Measurements from ENCODE around the gene THAP10. TPM values are rescaled to one million over a fixed set of nuclear protein-coding genes. Genes with fewer than 3 reads are reported as not detected.
"Not testable (repeated sequence)": the region's sequence is repeated elsewhere in the genome, so short reads cannot be mapped to it uniquely, and the experiment has no call there.

THAP10 gene
- total RNA-seq = under 1 TPM; 0.19 to 0.59 TPM

DNA sequence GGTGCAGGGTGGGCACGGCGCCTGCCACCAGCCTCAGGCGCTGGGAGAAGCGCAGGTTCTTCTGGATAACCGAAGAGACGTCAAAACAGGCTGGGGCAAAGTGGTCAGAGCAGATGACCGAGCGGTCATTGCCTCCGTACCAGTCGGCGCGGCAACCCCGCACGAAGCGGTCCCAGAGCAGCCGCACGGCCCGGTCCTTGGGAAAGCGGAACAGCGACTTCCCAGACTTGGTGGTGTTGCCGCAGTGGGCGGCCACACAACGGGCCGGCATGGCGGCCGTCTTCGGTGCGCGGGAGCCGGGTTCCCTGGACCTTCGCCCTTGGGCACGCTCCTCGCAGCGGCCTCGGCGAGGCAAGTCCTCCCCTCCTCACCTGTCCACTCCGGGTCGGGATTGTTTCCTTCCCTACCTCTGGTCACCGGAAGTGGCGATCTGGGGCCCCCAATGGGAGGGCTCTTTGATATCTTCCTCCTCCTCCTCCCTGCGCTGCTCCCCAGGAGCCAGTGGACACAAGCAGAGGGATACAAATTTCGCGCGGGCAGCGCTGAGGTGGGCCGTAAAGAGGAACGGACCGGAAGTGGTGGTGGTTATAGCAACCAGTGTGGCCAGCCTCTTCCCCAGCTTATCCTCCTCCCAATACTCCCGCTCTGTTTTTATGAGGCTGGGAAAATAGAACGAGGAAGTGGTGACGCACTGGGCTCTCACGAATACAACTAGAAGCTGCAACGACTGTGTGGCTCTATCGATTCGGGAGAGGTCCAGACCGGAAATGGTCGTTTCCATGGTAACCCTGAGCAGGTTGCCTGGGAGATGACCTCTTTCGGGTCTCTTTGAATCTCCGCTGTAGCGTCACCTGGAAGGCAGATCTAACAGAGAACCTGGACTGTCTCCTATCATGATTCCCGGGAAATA, at the start of gene THAP10, which contains the start of gene LRRC49:
Gene THAP10, minus strand, starts transcription at position 432 of the 910 bp plus-strand sequence. Its CDS starts 161 bp downstream, at position 271.
Gene LRRC49, plus strand, starts transcription at position 825 of the 910 bp plus-strand sequence. Its CDS starts 69 bp downstream, at position 894.
- Mint-ChIP-seq H3K36me3 (no peaks in the 10 kb centered on the region), H3K27me3 (peaks cover 26 to 32% of the 10 kb centered on the region in 2 donors), H3K4me3 (peak within 1 kb of the TSS; percentile 91), H3K9me3 (no peaks in the 10 kb centered on the region), H3K27ac (peak within 1 kb of the TSS; percentile 69 to 78), H3K4me1 (ENCODE audit: low read depth in 2 of 2) (peaks cover 15 to 17% of the 10 kb centered on the region in 2 donors)
- DNase-seq (ENCODE audit: low spot score) (peak; percentile 65), ATAC-seq (peak; percentile 82 to 83)

GRCh38 chr15:70936326-70936725, 44.1 kb upstream of the THAP10 start:
- Mint-ChIP-seq H3K36me3 (no peaks in the 10 kb centered on the region), H3K4me3 (no peak overlapping the region), H3K4me1 (ENCODE audit: low read depth in 2 of 2) (no peaks in the 10 kb centered on the region), H3K27ac (no peak overlapping the region), H3K27me3 (peaks cover 17 to 24% of the 10 kb centered on the region in 2 donors), H3K9me3 (no peaks in the 10 kb centered on the region)
- ATAC-seq (no peak), DNase-seq (ENCODE audit: low spot score) (no peak)

GRCh38 chr15:70935631-70936030, 43.4 kb upstream of the THAP10 start:
- Mint-ChIP-seq H3K9me3 (no peaks in the 10 kb centered on the region), H3K27ac (no peak overlapping the region), H3K27me3 (peaks cover 20 to 31% of the 10 kb centered on the region in 2 donors), H3K36me3 (peaks cover 4% of the 10 kb centered on the region), H3K4me3 (no peak overlapping the region), H3K4me1 (ENCODE audit: low read depth in 2 of 2) (no peaks in the 10 kb centered on the region)
- ATAC-seq = no peak
- no peak for DNase-seq (ENCODE audit: low spot score)

GRCh38 chr15:70933411-70933810, 41.2 kb upstream of the THAP10 start:
- ATAC-seq = no peak
- no peaks in the 10 kb centered on the region for H3K4me1 Mint-ChIP-seq (ENCODE audit: low read depth in 2 of 2)

DNA sequence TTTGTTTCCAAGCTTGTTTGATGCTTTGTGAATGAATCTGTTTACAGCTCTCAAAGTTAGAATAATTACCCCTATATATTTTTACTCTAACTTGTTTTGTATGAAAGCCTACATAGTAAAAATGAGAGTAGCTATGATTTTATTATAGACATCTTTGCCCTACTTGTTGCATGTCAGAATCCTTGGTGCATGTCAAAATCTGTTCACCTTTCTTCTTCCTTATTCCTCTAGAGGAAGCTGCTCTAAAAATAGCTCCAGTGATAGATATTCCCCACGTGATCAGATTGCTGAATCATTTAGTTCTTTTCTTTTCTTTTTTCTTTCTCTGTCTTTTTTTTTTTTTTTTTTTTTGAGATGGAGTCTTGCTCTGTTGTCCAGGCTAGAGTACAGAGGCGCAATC, 40.2 kb upstream of the THAP10 start:
- ATAC-seq = no peak

More at GRCh38 chr15:70933411-70933810, 41.2 kb upstream of the THAP10 start:
- Mint-ChIP-seq H3K36me3 (peaks cover 4% of the 10 kb centered on the region), H3K27ac (no peak overlapping the region), H3K9me3 (no peaks in the 10 kb centered on the region), H3K27me3 (peaks cover 30 to 45% of the 10 kb centered on the region in 2 donors), H3K4me3 (no peak overlapping the region)
- no peak for DNase-seq (ENCODE audit: low spot score)

GRCh38 chr15:70931821-70932220, 39.6 kb upstream of the THAP10 start:
- no peaks in the 10 kb centered on the region for H3K4me1 Mint-ChIP-seq (ENCODE audit: low read depth in 2 of 2)

More for the DNA sequence above, 40.2 kb upstream of the THAP10 start:
- Mint-ChIP-seq H3K4me3 (no peak overlapping the region), H3K4me1 (ENCODE audit: low read depth in 2 of 2) (no peaks in the 10 kb centered on the region), H3K36me3 (peaks cover 4% of the 10 kb centered on the region), H3K27ac (no peak overlapping the region), H3K9me3 (no peaks in the 10 kb centered on the region), H3K27me3 (peaks cover 33 to 45% of the 10 kb centered on the region in 2 donors)
- DNase-seq (ENCODE audit: low spot score) = no peak

GRCh38 chr15:70926914-70927313, 34.7 kb upstream of the THAP10 start:
- not testable (repeated sequence) for H3K9me3 Mint-ChIP-seq, ATAC-seq

More at GRCh38 chr15:70931821-70932220, 39.6 kb upstream of the THAP10 start:
- H3K36me3 Mint-ChIP-seq = peaks cover 4% of the 10 kb centered on the region
- H3K27me3 Mint-ChIP-seq = peaks cover 33 to 43% of the 10 kb centered on the region in 2 donors
- ATAC-seq (no peak), DNase-seq (ENCODE audit: low spot score) (no peak)
- no peak overlapping the region for H3K27ac Mint-ChIP-seq
- H3K4me3 Mint-ChIP-seq = no peak overlapping the region
- no peaks in the 10 kb centered on the region for H3K9me3 Mint-ChIP-seq

DNA sequence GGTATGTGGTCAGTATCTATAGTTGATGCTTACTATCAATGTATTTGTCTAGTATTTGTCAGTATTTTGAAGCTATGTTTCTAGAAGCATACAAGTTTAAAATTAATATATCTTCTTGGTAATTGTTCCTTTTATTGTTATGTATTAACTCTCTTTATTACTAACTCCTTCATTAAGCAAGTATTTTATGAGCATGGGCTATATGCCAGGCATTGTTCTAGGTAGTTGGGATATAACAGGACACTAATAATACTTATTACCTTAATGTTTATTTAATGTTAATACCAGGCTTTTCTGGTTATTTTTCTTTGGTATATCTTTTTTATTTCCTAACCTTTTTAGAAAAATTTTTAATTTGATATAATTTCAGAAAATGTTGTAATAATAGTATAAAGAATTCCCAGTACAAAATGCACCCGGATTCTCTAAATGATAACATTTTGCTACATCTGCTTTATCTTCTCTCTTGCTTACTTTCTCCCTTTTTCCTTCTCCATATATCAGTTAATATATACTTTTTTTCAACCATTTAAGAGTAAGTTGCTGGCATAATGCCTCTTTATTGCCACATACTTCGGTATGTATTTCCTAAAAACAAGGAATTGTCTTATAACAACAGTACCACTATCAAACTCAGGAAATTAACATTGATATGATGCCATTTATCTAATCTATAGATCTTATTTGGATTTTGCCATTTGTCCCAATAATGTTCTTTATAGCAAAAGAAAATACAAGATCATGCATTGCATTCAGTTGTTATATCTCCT, 31.3 kb upstream of the THAP10 start:
- H3K27me3 Mint-ChIP-seq = peaks cover 26 to 56% of the 10 kb centered on the region in 2 donors
- no peak for ATAC-seq
- H3K27ac Mint-ChIP-seq = no peak overlapping the region
- peaks cover 4% of the 10 kb centered on the region for H3K36me3 Mint-ChIP-seq
- no peak overlapping the region for H3K4me3 Mint-ChIP-seq
- DNase-seq (ENCODE audit: low spot score) = no peak
- no peaks in the 10 kb centered on the region for H3K4me1 Mint-ChIP-seq (ENCODE audit: low read depth in 2 of 2)
- H3K9me3 Mint-ChIP-seq = peaks cover 4% of the 10 kb centered on the region

More at GRCh38 chr15:70926914-70927313, 34.7 kb upstream of the THAP10 start:
- H3K4me1 Mint-ChIP-seq (ENCODE audit: low read depth in 2 of 2); H3K27ac Mint-ChIP-seq; DNase-seq (ENCODE audit: low spot score); H3K4me3 Mint-ChIP-seq; H3K36me3 Mint-ChIP-seq: not testable (repeated sequence)
- H3K27me3 Mint-ChIP-seq = peaks cover 36 to 53% of the 10 kb centered on the region in 2 donors

GRCh38 chr15:70922119-70922518, 29.9 kb upstream of the THAP10 start:
- H3K9me3 Mint-ChIP-seq = peaks cover 4% of the 10 kb centered on the region
- H3K27me3 Mint-ChIP-seq = peaks cover 25 to 59% of the 10 kb centered on the region in 2 donors
- H3K36me3 Mint-ChIP-seq = peaks cover 4% of the 10 kb centered on the region

GRCh38 chr15:70920981-70921696, 28.9 kb upstream of the THAP10 start:
- Mint-ChIP-seq H3K27me3 (peaks cover 25 to 59% of the 10 kb centered on the region in 2 donors), H3K4me3 (no peak overlapping the region), H3K4me1 (ENCODE audit: low read depth in 2 of 2) (no peaks in the 10 kb centered on the region), H3K27ac (no peak overlapping the region), H3K9me3 (peaks cover 4% of the 10 kb centered on the region), H3K36me3 (peaks cover 4% of the 10 kb centered on the region)
- no peak for ATAC-seq
- no peak for DNase-seq (ENCODE audit: low spot score)

More at GRCh38 chr15:70922119-70922518, 29.9 kb upstream of the THAP10 start:
- H3K4me1 Mint-ChIP-seq (ENCODE audit: low read depth in 2 of 2) = no peaks in the 10 kb centered on the region
- DNase-seq (ENCODE audit: low spot score) (no peak), ATAC-seq (no peak)
- no peak overlapping the region for H3K27ac Mint-ChIP-seq
- H3K4me3 Mint-ChIP-seq = no peak overlapping the region

- Mint-ChIP-seq H3K4me1 (ENCODE audit: low read depth in 2 of 2) (no peaks in the 10 kb centered on the region), H3K36me3 (peaks cover 4% of the 10 kb centered on the region), H3K9me3 (peaks cover 4% of the 10 kb centered on the region), H3K27ac (no peak overlapping the region), H3K27me3 (peaks cover 23 to 59% of the 10 kb centered on the region in 2 donors), H3K4me3 (no peak overlapping the region)
- DNase-seq (ENCODE audit: low spot score) (no peak), ATAC-seq (no peak)
These were observed 25.7 kb upstream of the THAP10 start for GRCh38 chr15:70917955-70918354.

DNA sequence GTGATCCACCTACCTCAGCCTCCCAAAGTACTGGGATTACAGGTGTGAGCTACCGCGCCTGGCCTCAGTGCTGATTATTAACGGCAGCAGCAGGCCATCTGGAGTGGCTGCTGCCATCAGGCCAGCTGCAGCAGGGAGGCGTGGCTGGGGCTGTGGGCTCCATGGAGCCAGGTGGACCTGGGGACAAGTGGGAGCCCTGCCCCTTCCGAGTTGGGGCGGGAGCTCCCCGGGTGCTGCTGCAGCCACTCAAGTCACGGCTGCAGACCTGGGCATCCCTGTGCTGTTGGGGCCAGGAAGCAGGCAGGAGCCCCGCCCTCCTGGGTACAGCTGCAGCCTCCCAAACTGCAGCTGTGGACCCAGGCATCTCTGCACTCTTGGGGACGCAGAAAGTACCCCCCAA, 24.3 kb upstream of the THAP10 start:
- ATAC-seq (peak; percentile 9 to 32), DNase-seq (ENCODE audit: low spot score) (no peak)
- Mint-ChIP-seq H3K4me1 (ENCODE audit: low read depth in 2 of 2) (no peaks in the 10 kb centered on the region), H3K9me3 (no peaks in the 10 kb centered on the region), H3K27me3 (peaks cover 18 to 54% of the 10 kb centered on the region in 2 donors), H3K36me3 (no peaks in the 10 kb centered on the region), H3K27ac (no peak overlapping the region), H3K4me3 (no peak overlapping the region)

DNA sequence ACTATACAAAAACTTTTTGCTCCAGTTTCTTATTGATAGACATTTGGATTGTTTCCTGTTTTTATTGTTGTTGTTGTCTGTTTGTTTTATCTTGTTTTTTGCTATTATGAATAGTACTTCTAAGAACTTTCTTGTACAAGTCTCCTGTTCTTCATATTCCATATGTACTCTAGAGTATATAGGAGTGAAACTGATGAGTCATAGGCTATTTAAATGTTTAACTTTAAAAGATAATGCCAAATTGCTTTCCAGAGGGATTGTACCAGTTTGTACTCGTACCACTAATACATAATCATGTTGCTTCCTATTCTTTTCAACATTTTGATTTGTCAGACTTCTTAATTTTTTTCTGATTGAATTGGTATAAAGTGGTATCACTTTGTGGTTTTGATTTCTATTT, 20.0 kb upstream of the THAP10 start:
- Mint-ChIP-seq H3K27me3 (peaks cover 16 to 47% of the 10 kb centered on the region in 2 donors), H3K9me3 (peaks cover 6% of the 10 kb centered on the region), H3K27ac (no peak overlapping the region), H3K36me3 (peaks cover 11% of the 10 kb centered on the region), H3K4me1 (ENCODE audit: low read depth in 2 of 2) (no peaks in the 10 kb centered on the region), H3K4me3 (no peak overlapping the region)
- ATAC-seq (no peak), DNase-seq (ENCODE audit: low spot score) (no peak)

Data from natural killer cell treated with Interleukin-12 subunit alpha and Interleukin-12 subunit beta and Interleukin-15 and Interleukin-18, amount 100 ng/mL, for 72 hours (primary cell).